ENCODE data around the gene UBASH3B. TPM values are rescaled to one million over a fixed set of nuclear protein-coding genes. Genes with fewer than 3 reads are reported as not detected.
A peak's percentile ranks its signal among the peaks of the same experiment; 100 is the strongest.
"Not testable (repeated sequence)": the region's sequence is repeated elsewhere in the genome, so short reads cannot be mapped to it uniquely, and the experiment has no call there.

The UBASH3B gene, protein sequence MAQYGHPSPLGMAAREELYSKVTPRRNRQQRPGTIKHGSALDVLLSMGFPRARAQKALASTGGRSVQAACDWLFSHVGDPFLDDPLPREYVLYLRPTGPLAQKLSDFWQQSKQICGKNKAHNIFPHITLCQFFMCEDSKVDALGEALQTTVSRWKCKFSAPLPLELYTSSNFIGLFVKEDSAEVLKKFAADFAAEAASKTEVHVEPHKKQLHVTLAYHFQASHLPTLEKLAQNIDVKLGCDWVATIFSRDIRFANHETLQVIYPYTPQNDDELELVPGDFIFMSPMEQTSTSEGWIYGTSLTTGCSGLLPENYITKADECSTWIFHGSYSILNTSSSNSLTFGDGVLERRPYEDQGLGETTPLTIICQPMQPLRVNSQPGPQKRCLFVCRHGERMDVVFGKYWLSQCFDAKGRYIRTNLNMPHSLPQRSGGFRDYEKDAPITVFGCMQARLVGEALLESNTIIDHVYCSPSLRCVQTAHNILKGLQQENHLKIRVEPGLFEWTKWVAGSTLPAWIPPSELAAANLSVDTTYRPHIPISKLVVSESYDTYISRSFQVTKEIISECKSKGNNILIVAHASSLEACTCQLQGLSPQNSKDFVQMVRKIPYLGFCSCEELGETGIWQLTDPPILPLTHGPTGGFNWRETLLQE
- total RNA-seq (2021) (80.3 and 81.9 TPM in 2 replicates), Bru-seq, nascent RNA (percentile 89 among the genes with signal in this experiment), BruChase-seq, experiment 1, labeled RNA remaining after a 2-hour chase (percentile 86 among the genes with signal in this experiment), BruChase-seq, experiment 2, labeled RNA remaining after a 6-hour chase (percentile 81 among the genes with signal in this experiment)
- long read RNA-seq, full-length matches to known transcripts = 24 of 44 reads
- long read RNA-seq, partial matches to known transcripts = 5 of 44 reads
- long read RNA-seq, other reads (novel, unspliced or antisense) = 15 of 44 reads

DNA sequence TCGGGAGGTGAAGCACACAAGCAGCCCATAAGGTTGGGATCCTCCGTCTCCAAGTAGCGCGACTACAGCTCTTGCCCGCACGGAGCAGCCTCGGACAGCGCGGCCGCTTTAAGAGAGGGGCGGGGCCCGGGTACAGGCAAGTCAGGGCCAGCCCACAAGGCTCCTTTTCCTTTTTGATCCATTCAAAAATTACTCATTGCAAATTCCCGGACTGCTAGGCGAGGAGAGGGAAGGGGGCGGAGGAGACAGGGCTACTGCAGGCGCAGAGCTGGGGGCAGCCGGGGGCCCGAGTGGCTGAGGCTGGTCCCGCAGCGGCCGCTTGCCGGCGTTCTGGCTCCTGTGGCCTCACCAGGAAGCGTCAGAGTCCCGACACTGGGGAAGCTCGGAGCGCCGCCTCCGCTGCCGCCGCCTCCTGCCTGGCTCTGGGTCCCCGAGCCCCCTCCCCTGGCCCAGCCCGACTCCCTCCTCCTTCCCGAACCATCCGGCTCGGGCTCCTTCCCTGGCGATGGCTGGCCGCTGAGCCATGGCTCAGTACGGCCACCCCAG, at the start of gene UBASH3B:
Gene UBASH3B, plus strand, starts transcription at position 196 of the 546 bp plus-strand sequence. Its CDS starts 328 bp downstream, at position 524.
- intact Hi-C loops (cut with micrococcal nuclease; ENCODE audit: unreplicated experiment) = no loop called here
- H3K27me3 ChIP-seq (ENCODE audit: insufficient read depth, low read depth) = no peaks in the 10 kb centered on the region
- TSS peak; percentile 27 for BruUV-seq (replicated peaks)
- H3K36me3 ChIP-seq (ENCODE audit: low read depth) = peaks cover 16% of the 10 kb centered on the region; the same call in 1 of the 2 replicates
- peak within 1 kb of the TSS; percentile 82 for H2AFZ ChIP-seq
- POLR2A ChIA-PET (ENCODE audit: unreplicated experiment) = interaction anchor here (0.6 to 0.7 kb wide), 7 partner anchors 13 to 136 kb away, joined by 3 to 10 read pairs (median 5); no protein-coding TSS in a partner anchor
- CTCF ChIA-PET = interaction anchor here (0.6 to 1.7 kb wide), 3 partner anchors 18 to 94 kb away, joined by 3 to 9 read pairs (median 6); no protein-coding TSS in a partner anchor
- H4K20me1 ChIP-seq (ENCODE audit: insufficient read depth) = no peaks in the 10 kb centered on the region
- no peak for TF ChIP-seq EZH2 (IDR thresholded peaks at IDR 0.05; ENCODE audit: low read depth)
- TF ChIP-seq, protein P1, sequence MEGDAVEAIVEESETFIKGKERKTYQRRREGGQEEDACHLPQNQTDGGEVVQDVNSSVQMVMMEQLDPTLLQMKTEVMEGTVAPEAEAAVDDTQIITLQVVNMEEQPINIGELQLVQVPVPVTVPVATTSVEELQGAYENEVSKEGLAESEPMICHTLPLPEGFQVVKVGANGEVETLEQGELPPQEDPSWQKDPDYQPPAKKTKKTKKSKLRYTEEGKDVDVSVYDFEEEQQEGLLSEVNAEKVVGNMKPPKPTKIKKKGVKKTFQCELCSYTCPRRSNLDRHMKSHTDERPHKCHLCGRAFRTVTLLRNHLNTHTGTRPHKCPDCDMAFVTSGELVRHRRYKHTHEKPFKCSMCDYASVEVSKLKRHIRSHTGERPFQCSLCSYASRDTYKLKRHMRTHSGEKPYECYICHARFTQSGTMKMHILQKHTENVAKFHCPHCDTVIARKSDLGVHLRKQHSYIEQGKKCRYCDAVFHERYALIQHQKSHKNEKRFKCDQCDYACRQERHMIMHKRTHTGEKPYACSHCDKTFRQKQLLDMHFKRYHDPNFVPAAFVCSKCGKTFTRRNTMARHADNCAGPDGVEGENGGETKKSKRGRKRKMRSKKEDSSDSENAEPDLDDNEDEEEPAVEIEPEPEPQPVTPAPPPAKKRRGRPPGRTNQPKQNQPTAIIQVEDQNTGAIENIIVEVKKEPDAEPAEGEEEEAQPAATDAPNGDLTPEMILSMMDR (conservative IDR thresholded peaks at IDR 0.05) = peak; percentile 19; the same call in 1 of the 2 replicates
- peak within 1 kb of the TSS; percentile 91 for H3K27ac ChIP-seq
- DNase-seq = peak; percentile 81 to 85
- peaks cover 50% of the 10 kb centered on the region for H3K79me2 ChIP-seq (ENCODE audit: low read depth)
- H3K4me2 ChIP-seq = peak within 1 kb of the TSS; percentile 89
- no peaks in the 10 kb centered on the region for H3K9me2 ChIP-seq (ENCODE audit: insufficient read depth)
- H3K4me1 ChIP-seq (replicated peaks; ENCODE audit: insufficient read depth) = peaks cover 42% of the 10 kb centered on the region
- no peaks in the 10 kb centered on the region for H3K9me3 ChIP-seq (ENCODE audit: insufficient read depth, low read depth)
- H3K4me3 ChIP-seq = peak within 1 kb of the TSS; percentile 81
- peaks cover 36% of the 10 kb centered on the region for H3F3A ChIP-seq (ENCODE audit: insufficient read depth, low read depth)

DNA sequence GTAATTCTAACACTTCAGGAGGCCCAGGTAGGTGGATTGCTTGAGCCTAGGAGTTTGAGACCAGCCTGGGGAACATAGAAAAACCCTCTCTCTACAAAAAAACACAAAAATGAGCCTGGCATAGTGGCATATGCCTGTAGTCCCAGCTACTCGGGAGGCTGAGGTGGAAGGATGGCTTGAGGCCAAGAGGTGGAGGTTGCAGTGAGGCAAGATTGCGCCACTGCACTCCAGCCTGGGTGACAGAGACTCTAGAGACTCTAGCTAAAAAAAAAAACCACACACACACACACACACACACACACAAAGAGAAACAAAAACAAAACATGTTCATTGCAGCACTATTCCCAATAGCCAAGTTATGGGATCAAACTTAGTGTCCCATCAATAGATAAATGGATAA, 48.4 kb upstream of the UBASH3B start:
- H3K9me2 ChIP-seq (ENCODE audit: insufficient read depth); intact Hi-C loops (cut with micrococcal nuclease; ENCODE audit: unreplicated experiment); H3K4me2 ChIP-seq; BruUV-seq (replicated peaks); H3K36me3 ChIP-seq (ENCODE audit: low read depth); DNase-seq; H3K27ac ChIP-seq; H3K4me3 ChIP-seq; H3F3A ChIP-seq (ENCODE audit: insufficient read depth, low read depth); H3K79me2 ChIP-seq (ENCODE audit: low read depth); H3K4me1 ChIP-seq (replicated peaks; ENCODE audit: insufficient read depth); H3K9me3 ChIP-seq (ENCODE audit: insufficient read depth, low read depth); H3K27me3 ChIP-seq (ENCODE audit: insufficient read depth, low read depth); H4K20me1 ChIP-seq (ENCODE audit: insufficient read depth); H2AFZ ChIP-seq; POLR2A ChIA-PET (ENCODE audit: unreplicated experiment): not testable (repeated sequence)
- CTCF ChIA-PET = interaction anchor here (0.6 kb wide), 1 partner anchor 164 kb away, joined by 4 read pairs; no protein-coding TSS in a partner anchor

DNA sequence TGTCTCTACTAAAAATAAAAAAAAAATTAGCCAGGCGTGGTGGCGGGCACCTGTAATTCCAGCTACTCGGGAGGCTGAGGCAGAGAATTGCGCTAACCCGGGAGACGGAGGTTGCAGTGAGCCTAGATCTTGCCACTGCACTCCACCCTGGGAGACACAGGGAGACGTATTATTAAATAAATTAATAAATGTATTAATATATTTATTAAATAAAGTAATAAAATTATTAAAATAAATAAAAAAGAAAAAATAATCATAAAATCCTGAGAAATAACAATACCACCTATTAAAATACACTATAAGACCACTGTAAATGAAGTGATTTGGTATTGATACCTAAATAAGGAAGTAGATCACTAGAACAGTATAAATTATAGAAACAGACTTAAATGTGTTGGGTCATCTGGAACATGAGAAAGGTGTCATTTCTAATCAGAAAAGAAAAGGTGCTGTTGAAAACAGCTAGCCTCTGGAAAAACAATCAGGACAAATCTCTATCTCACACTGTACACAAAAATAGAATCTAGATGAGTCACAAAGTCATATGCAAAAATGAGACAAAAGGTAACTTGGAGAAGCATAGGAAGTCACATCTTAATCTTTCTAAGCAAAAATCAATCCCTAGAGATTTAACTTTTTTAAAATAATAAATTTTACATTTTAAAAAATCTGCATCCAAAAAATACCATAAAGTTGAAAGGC, 43.2 kb upstream of the UBASH3B start:
- Histone ChIP-seq H3K79me2 (ENCODE audit: low read depth) (no peaks in the 10 kb centered on the region), H3K27ac (no peak overlapping the region), H2AFZ (no peak overlapping the region; the same call in 1 of the 2 replicates), H3K4me2 (peak overlapping the region; percentile 61), H3K4me3 (no peak overlapping the region), H3K9me3 (ENCODE audit: insufficient read depth, low read depth) (no peaks in the 10 kb centered on the region), H3K4me1 (replicated peaks; ENCODE audit: insufficient read depth) (peaks cover 17% of the 10 kb centered on the region), H3K27me3 (ENCODE audit: insufficient read depth, low read depth) (no peaks in the 10 kb centered on the region), H4K20me1 (ENCODE audit: insufficient read depth) (no peaks in the 10 kb centered on the region), H3F3A (ENCODE audit: insufficient read depth, low read depth) (peaks cover 4% of the 10 kb centered on the region; the same call in 1 of the 2 replicates), H3K36me3 (ENCODE audit: low read depth) (no peaks in the 10 kb centered on the region), H3K9me2 (ENCODE audit: insufficient read depth) (0 out of 2 replicates have a peak, but pooled peaks cover 4% of the 10 kb centered on the region)
- TF ChIP-seq EZH2 (IDR thresholded peaks at IDR 0.05; ENCODE audit: low read depth) = no peak
- CTCF ChIA-PET = interaction anchor here (0.6 kb wide), 1 partner anchor 409 kb away, joined by 10 read pairs; no protein-coding TSS in a partner anchor
- intact Hi-C loops (cut with micrococcal nuclease; ENCODE audit: unreplicated experiment) = no loop called here
- POLR2A ChIA-PET (ENCODE audit: unreplicated experiment) = interaction anchor here (0.6 kb wide), 1 partner anchor 444 kb away, joined by 8 read pairs; no protein-coding TSS in a partner anchor
- BruUV-seq (replicated peaks) = no TSS peak
- DNase-seq = peak in 1 of 2 experiments; percentile 60

Data from PC-9 (cell line).